Suprapubic skin (tissue), 3 donors: ENCODE results near the gene SCFD2.

Experiments
- CTCF ChIP-seq, 2 donors: fragments of 200-600 bp in 1 of 2; fragments of 450-650 bp in 1 of 2; sonication (generic) in 1 of 2; IDR thresholded peaks; one replicate each; pipeline ENCODE4 v1.5.1; 2016 to 2019; ENCODE audit warnings: antibody characterized with exemption in 2 of 2, mild to moderate bottlenecking in 1 of 2, moderate library complexity in 1 of 2
- POLR2AphosphoS5 ChIP-seq, 3 donors: sonication (generic); formaldehyde crosslinking; IDR thresholded peaks; one replicate each; pipeline ENCODE4 v1.6.1; 2017; ENCODE audit warnings: antibody characterized with exemption in 3 of 3

DNA sequence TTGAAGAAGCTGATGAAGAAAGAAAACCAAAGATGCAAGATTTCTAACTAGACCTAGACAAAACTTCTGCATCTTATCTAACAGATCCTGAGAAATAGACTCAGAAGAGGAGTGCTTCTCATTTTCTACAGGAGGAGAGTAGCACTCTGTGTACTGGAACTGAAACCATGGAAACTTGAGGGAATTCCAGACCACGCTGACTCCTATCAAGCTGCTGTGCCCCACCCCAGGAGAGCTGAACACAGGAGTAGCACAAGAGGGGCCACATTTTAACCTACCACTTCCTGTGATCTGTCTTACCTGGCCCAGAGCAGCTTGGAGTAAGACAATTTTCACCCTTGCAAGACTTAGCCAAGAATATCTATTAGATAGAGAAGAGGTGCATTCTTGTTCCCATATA is 248.9 kb downstream of the SCFD2 start:
- TF ChIP-seq CTCF (IDR thresholded peaks at IDR 0.05) (no peak), POLR2AphosphoS5 (IDR thresholded peaks at IDR 0.05) (no peak)
